GM23338 (cell line): ENCODE data around the gene APP. TPM values are rescaled to one million over a fixed set of nuclear protein-coding genes. Genes with fewer than 3 reads are reported as not detected.

Experiments used
- ATAC-seq: fragments of 200-7000 bp; cut with Tn5 transposase; 3 replicates; pipeline ENCODE4 v1.9.1; 2020
- DNase-seq: peaks from one replicate; pipeline ENCODE4 v3.0.0-alpha.2; 2015; ENCODE audit warnings: low spot score
- H2AFZ ChIP-seq: fragments of 200-600 bp; sonication (generic); 2 replicates; pipeline ENCODE4 v1.8.0; 2016; ENCODE audit warnings: antibody characterized with exemption, mild to moderate bottlenecking, moderate library complexity
- H3F3A ChIP-seq: fragments of 200-600 bp; sonication (generic); replicated peaks from 2 replicates; pipeline ENCODE4 v1.8.0; 2017; ENCODE audit warnings: antibody characterized with exemption, mixed run types, low read depth
- H3K27ac ChIP-seq: fragments of 200-600 bp; sonication (generic); 2 replicates; pipeline ENCODE4 v1.6.1; 2016; ENCODE audit warnings: low read depth
- H3K27me3 ChIP-seq: fragments of 200-600 bp; sonication (generic); 2 replicates; pipeline ENCODE4 v1.8.0; 2016; ENCODE audit warnings: mild to moderate bottlenecking, mixed run types, moderate library complexity; ENCODE audit not compliant: insufficient read depth
- H3K36me3 ChIP-seq: fragments of 200-600 bp; sonication (generic); 2 replicates; pipeline ENCODE4 v1.8.0; 2016; ENCODE audit warnings: mild to moderate bottlenecking; ENCODE audit not compliant: insufficient read depth
- H3K4me1 ChIP-seq: fragments of 200-600 bp; sonication (generic); 2 replicates; pipeline ENCODE4 v1.8.0; 2016; ENCODE audit warnings: mild to moderate bottlenecking, moderate library complexity; ENCODE audit not compliant: insufficient read depth
- H3K4me2 ChIP-seq: fragments of 200-600 bp; sonication (generic); 2 replicates; pipeline ENCODE4 v1.7.1; 2017; ENCODE audit warnings: mixed run types
- H3K4me3 ChIP-seq: fragments of 200-600 bp; sonication (generic); 2 replicates; pipeline ENCODE4 v1.6.1; 2016; ENCODE audit warnings: mixed run types
- H3K79me2 ChIP-seq: fragments of 200-600 bp; sonication (generic); replicated peaks from 2 replicates; pipeline ENCODE4 v1.8.0; 2017; ENCODE audit warnings: mild to moderate bottlenecking; ENCODE audit not compliant: insufficient read depth
- H3K9me2 ChIP-seq: fragments of 200-600 bp; sonication (generic); 2 replicates; pipeline ENCODE4 v1.8.0; 2017; ENCODE audit not compliant: insufficient read depth
- H4K20me1 ChIP-seq: fragments of 200-600 bp; sonication (generic); replicated peaks from 2 replicates; pipeline ENCODE4 v1.8.0; 2017; ENCODE audit warnings: mild to moderate bottlenecking; ENCODE audit not compliant: insufficient read depth
- H3K27ac Mint-ChIP-seq: 2 replicates; pipeline ENCODE4 v1.8.0; 2020; ENCODE audit warnings: inconsistent platforms, mild to moderate bottlenecking, moderate library complexity, mixed read lengths
- H3K27me3 Mint-ChIP-seq: 3 replicates; pipeline ENCODE4 v1.8.0; 2022; ENCODE audit warnings: low read depth, mild to moderate bottlenecking, moderate library complexity, mixed read lengths, inconsistent platforms; ENCODE audit not compliant: insufficient read depth, poor library complexity
- H3K36me3 Mint-ChIP-seq: 3 replicates; pipeline ENCODE4 v1.8.0; 2021; ENCODE audit warnings: low read depth, mild to moderate bottlenecking, inconsistent platforms, moderate library complexity, mixed read lengths
- H3K4me1 Mint-ChIP-seq: 3 replicates; pipeline ENCODE4 v1.8.0; 2020; ENCODE audit warnings: mild to moderate bottlenecking, inconsistent platforms, mixed read lengths
- H3K4me3 Mint-ChIP-seq: 3 replicates; pipeline ENCODE4 v1.8.0; 2021; ENCODE audit warnings: moderate library complexity, mild to moderate bottlenecking, inconsistent platforms, mixed read lengths
- H3K9me3 Mint-ChIP-seq: 3 replicates; pipeline ENCODE4 v1.8.0; 2020; ENCODE audit warnings: moderate library complexity, mild to moderate bottlenecking, inconsistent platforms, mixed read lengths
- CREB1 ChIP-seq: fragments of 250-450 bp; sonication (Bioruptor Pico); IDR thresholded peaks from 2 replicates; pipeline ENCODE4 v1.5.0; 2020; ENCODE audit warnings: low read depth, mild to moderate bottlenecking, moderate library complexity
- ETS1 ChIP-seq: IDR thresholded peaks from 2 replicates; pipeline ENCODE4 v1.6.1; 2016; ENCODE audit warnings: antibody characterized with exemption
- EZH2 ChIP-seq: fragments of 200-600 bp; sonication (generic); IDR thresholded peaks from one replicate; pipeline ENCODE4 v1.8.0; 2017; ENCODE audit warnings: antibody characterized with exemption, mild to moderate bottlenecking, low read depth; ENCODE audit not compliant: unreplicated experiment
- EZH2phosphoT487 ChIP-seq: fragments of 200-600 bp; sonication (generic); IDR thresholded peaks from one replicate; pipeline ENCODE4 v1.8.1; 2018; ENCODE audit warnings: antibody characterized with exemption; ENCODE audit not compliant: unreplicated experiment
- JUNB ChIP-seq: IDR thresholded peaks from one replicate; pipeline ENCODE4 v1.6.1; 2016; ENCODE audit warnings: antibody characterized with exemption; ENCODE audit not compliant: unreplicated experiment
- NANOG ChIP-seq: IDR thresholded peaks from 2 replicates; pipeline ENCODE4 v1.6.1; 2016; ENCODE audit warnings: antibody characterized with exemption, borderline replicate concordance
- REST ChIP-seq: IDR thresholded peaks from one replicate; pipeline ENCODE4 v1.6.1; 2018; ENCODE audit warnings: antibody characterized with exemption; ENCODE audit not compliant: unreplicated experiment
- STAT1 ChIP-seq: IDR thresholded peaks from one replicate; pipeline ENCODE4 v1.6.1; 2016; ENCODE audit warnings: antibody characterized with exemption; ENCODE audit not compliant: unreplicated experiment
- ZNF331 ChIP-seq: fragments of 250-450 bp; sonication (Bioruptor Pico); IDR thresholded peaks from 2 replicates; pipeline ENCODE4 v1.5.0; 2020; ENCODE audit warnings: low read depth, mild to moderate bottlenecking, moderate library complexity
- ZNF462 ChIP-seq: fragments of 250-450 bp; sonication (Bioruptor Pico); IDR thresholded peaks from 2 replicates; pipeline ENCODE4 v1.5.0; 2020; ENCODE audit warnings: mild to moderate bottlenecking, moderate library complexity
- polyA plus RNA-seq: library from polyadenylated mRNA; unstranded; fragments of >200 nt; fragmentation: Nextera tagmentation; extraction: Ambion mirVana; gene quantifications from 2 replicates; pipeline ENCODE4 v1.2.1, GENCODE V29; 2016
- total RNA-seq: library from RNA; depleted of rRNA; stranded (reverse); fragments of >200 nt; shearing (Covaris generic); gene quantifications from 2 replicates; pipeline ENCODE4 v1.2.3, GENCODE V29; 2014

The APP gene
- total and polyA plus RNA-seq, 2 experiments from 2014 or later, result 69.4 to 444 TPM

GRCh38 chr21:26191609-26192008, 21.0 kb upstream of the APP start (continued):
- TF ChIP-seq ZNF462 (CRISPR knock-in tag) (no peak), ZNF331 (CRISPR knock-in tag) (no peak), CREB1 (no peak), STAT1 (no peak), REST (no peak)

- no peaks in the 10 kb centered on the region for H3K27me3 ChIP-seq
- H3K4me1 ChIP-seq, result no peaks in the 10 kb centered on the region
- H3F3A ChIP-seq, result no peaks in the 10 kb centered on the region
- no peak overlapping the region for H3K4me2 ChIP-seq
- peaks cover 24% of the 10 kb centered on the region for H3K36me3 Mint-ChIP-seq
- no peak overlapping the region for H3K4me3 ChIP-seq
- H3K9me2 ChIP-seq, result 0 out of 2 replicates have a peak, but pooled peaks cover 8% of the 10 kb centered on the region
- H2AFZ ChIP-seq, result no peak overlapping the region
- no peak overlapping the region for H3K27ac Mint-ChIP-seq
- ATAC-seq (no peak), DNase-seq (no peak)
- no peaks in the 10 kb centered on the region for H4K20me1 ChIP-seq
- H3K4me3 Mint-ChIP-seq, result no peak overlapping the region
- H3K9me3 Mint-ChIP-seq, result peaks cover 27% of the 10 kb centered on the region
- H3K27me3 Mint-ChIP-seq, result no peaks in the 10 kb centered on the region
- no peaks in the 10 kb centered on the region for H3K4me1 Mint-ChIP-seq
- H3K27ac ChIP-seq, result no peak overlapping the region
- H3K36me3 ChIP-seq, result no peaks in the 10 kb centered on the region; the same call in 1 of the 2 replicates
- H3K79me2 ChIP-seq, result no peaks in the 10 kb centered on the region
- TF ChIP-seq REST (no peak), EZH2phosphoT487 (no peak), CREB1 (no peak), NANOG (no peak), EZH2 (no peak), JUNB (no peak), ETS1 (no peak)
Observed at GRCh38 chr21:26188422-26188821, 17.9 kb upstream of the APP start.
